Gastrocnemius medialis (tissue), 4 donors: ENCODE data around the gene NEK8. TPM values are rescaled to one million over a fixed set of nuclear protein-coding genes. Genes with fewer than 3 reads are reported as not detected.

Experiments used
- ATAC-seq, 2 donors: fragments of 150-250 bp; one replicate each; pipeline ENCODE4 v1.9.1; 2016
- DNase-seq, 2 donors: peaks; one replicate each; pipeline ENCODE4 v3.0.0-alpha.2; 2019
- H3K27ac ChIP-seq, 4 donors: fragments of 200-600 bp; sonication (generic); 1 replicate in 1 of 4; 2 replicates in 3 of 4; pipeline ENCODE4 v1.5.1; 2016 to 2018; ENCODE audit warnings: mild to moderate bottlenecking in 2 of 4, moderate library complexity in 1 of 4
- H3K27me3 ChIP-seq, 3 donors: fragments of 200-600 bp; sonication (generic) in 2 of 3; 1 replicate in 1 of 3; 2 replicates in 2 of 3; pipeline versions ENCODE4 v1.5.1 to v1.6.0; 2016 to 2019; ENCODE audit warnings: mild to moderate bottlenecking in 1 of 3, moderate library complexity in 1 of 3
- H3K36me3 ChIP-seq, 2 donors: fragments of 200-600 bp; sonication (generic) in 1 of 2; one replicate each; pipeline ENCODE4 v1.5.1; 2017 to 2018
- H3K4me1 ChIP-seq, 2 donors: fragments of 200-600 bp; sonication (generic) in 1 of 2; one replicate each; pipeline ENCODE4 v1.5.1; 2016 to 2017; ENCODE audit warnings: mild to moderate bottlenecking in 2 of 2
- H3K4me3 ChIP-seq, 4 donors: fragments of 200-600 bp; sonication (generic) in 3 of 4; 1 replicate in 1 of 4; 2 replicates in 3 of 4; pipeline ENCODE4 v1.5.1; 2016 to 2019; ENCODE audit warnings: mild to moderate bottlenecking in 2 of 4
- H3K9me3 ChIP-seq, 3 donors: fragments of 200-600 bp; sonication (generic) in 2 of 3; 1 replicate in 1 of 3; 2 replicates in 2 of 3; pipeline ENCODE4 v1.5.1; 2016 to 2019
- POLR2A ChIP-seq, 2 donors: fragments of 450-650 bp; IDR thresholded peaks; one replicate each; pipeline ENCODE4 v1.6.1; 2017; ENCODE audit warnings: antibody characterized with exemption in 2 of 2, mild to moderate bottlenecking in 2 of 2, moderate library complexity in 2 of 2
- in situ Hi-C, 4 donors: fragments of 200-750 bp; cut with MboI; loops; one replicate each; pipeline versions ENCODE4 v1.15.0 to v1.8.0; 2017; ENCODE audit warnings: low sequenced_read_pairs in 4 of 4
- intact Hi-C: fragments of 100-400 bp; cut with DNase I; formaldehyde crosslinking; loops from one replicate; pipeline ENCODE4 v1.15.1; 2023; ENCODE audit warnings: low total_unique reads
- total RNA-seq, 4 donors: library from RNA; depleted of rRNA; stranded (reverse); fragments of >200 nt; gene quantifications; one replicate each; pipeline versions ENCODE4 v1.1.0 to v1.2.3, GENCODE V29; 2016
- TF ChIP-seq, protein P1 (sequence below), 5 experiments: fragments of 450-650 bp in 3 of 5; fragments of 200-600 bp in 2 of 5; sonication (generic) in 2 of 5; IDR thresholded peaks in 4 of 5; conservative IDR thresholded peaks in 1 of 5; 1 replicate in 4 of 5; 2 replicates in 1 of 5; pipeline ENCODE4 v1.5.1; 2016 to 2019; ENCODE audit warnings: antibody characterized with exemption in 5 of 5, mild to moderate bottlenecking in 3 of 5, moderate library complexity in 3 of 5

Gene NEK8
- total RNA-seq, 4 donors from 2014 or later: 1.3 to 8.1 (median 1.9) TPM

GRCh38 chr17:28746611-28747050 lies 18.0 kb downstream of the NEK8 start:
- intact Hi-C loops (no loop called here), in situ Hi-C loops (no loop called here)
- TF ChIP-seq, protein P1, sequence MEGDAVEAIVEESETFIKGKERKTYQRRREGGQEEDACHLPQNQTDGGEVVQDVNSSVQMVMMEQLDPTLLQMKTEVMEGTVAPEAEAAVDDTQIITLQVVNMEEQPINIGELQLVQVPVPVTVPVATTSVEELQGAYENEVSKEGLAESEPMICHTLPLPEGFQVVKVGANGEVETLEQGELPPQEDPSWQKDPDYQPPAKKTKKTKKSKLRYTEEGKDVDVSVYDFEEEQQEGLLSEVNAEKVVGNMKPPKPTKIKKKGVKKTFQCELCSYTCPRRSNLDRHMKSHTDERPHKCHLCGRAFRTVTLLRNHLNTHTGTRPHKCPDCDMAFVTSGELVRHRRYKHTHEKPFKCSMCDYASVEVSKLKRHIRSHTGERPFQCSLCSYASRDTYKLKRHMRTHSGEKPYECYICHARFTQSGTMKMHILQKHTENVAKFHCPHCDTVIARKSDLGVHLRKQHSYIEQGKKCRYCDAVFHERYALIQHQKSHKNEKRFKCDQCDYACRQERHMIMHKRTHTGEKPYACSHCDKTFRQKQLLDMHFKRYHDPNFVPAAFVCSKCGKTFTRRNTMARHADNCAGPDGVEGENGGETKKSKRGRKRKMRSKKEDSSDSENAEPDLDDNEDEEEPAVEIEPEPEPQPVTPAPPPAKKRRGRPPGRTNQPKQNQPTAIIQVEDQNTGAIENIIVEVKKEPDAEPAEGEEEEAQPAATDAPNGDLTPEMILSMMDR (IDR thresholded peaks at IDR 0.05 in 4 of 5, conservative IDR thresholded peaks at IDR 0.05 in 1 of 5): no peak
- TF ChIP-seq POLR2A (IDR thresholded peaks at IDR 0.05): no peak
- Histone ChIP-seq H3K27me3 (no peaks in the 10 kb centered on the region), H3K36me3 (no peaks in the 10 kb centered on the region), H3K4me1 (peaks cover 27 to 29% of the 10 kb centered on the region in 2 donors), H3K9me3 (no peaks in the 10 kb centered on the region), H3K4me3 (no peak overlapping the region), H3K27ac (peak overlapping the region in 1 of 4 donors; percentile 54)
- ATAC-seq (peak in 1 of 2 donors; percentile 6), DNase-seq (peak in 1 of 2 donors; percentile 47)

- intact Hi-C loops: no loop called here
- in situ Hi-C loops: no loop called here
Measured at GRCh38 chr17:28747051-28747691, 18.6 kb downstream of the NEK8 start.

DNA sequence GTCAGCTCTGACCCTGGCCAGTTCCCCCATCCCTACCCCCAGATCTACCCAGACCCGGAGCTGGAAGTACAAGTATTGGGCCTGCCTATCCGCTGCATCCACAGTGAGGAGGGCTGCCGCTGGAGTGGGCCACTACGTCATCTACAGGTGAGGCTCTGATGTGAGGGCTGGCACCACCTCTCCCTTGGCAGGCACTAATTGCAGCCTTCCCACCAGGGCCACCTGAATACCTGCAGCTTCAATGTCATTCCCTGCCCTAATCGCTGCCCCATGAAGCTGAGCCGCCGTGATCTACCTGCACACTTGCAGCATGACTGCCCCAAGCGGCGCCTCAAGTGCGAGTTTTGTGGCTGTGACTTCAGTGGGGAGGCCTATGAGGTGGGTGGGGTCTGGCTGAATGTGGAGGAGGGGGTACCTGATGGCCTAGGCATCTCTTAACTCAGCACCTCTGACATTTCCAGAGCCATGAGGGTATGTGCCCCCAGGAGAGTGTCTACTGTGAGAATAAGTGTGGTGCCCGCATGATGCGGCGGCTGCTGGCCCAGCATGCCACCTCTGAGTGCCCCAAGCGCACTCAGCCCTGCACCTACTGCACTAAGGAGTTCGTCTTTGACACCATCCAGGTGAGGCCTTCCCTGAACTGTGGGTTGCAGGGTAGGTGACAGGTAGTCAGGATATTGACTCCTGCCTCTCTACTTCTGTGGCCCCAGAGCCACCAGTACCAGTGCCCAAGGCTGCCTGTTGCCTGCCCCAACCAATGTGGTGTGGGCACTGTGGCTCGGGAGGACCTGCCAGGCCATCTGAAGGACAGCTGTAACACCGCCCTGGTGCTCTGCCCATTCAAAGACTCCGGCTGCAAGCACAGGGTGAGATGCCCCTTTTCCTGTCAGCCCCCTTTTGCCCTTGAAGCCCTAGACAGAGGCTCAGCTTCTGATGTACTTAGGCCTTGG lies 19.5 kb downstream of the NEK8 start:
- no peak for DNase-seq
- Histone ChIP-seq H3K36me3 (no peaks in the 10 kb centered on the region), H3K4me3 (no peak overlapping the region), H3K4me1 (peaks cover 25 to 29% of the 10 kb centered on the region in 2 donors), H3K27ac (no peak overlapping the region), H3K27me3 (no peaks in the 10 kb centered on the region), H3K9me3 (no peaks in the 10 kb centered on the region)
- intact Hi-C loops (no loop called here), in situ Hi-C loops (no loop called here)
- no peak for ATAC-seq
- TF ChIP-seq, protein P1 (IDR thresholded peaks at IDR 0.05 in 4 of 5, conservative IDR thresholded peaks at IDR 0.05 in 1 of 5): no peak
- TF ChIP-seq POLR2A (IDR thresholded peaks at IDR 0.05): no peak

More at GRCh38 chr17:28747051-28747691, 18.6 kb downstream of the NEK8 start:
- Histone ChIP-seq H3K4me1 (peaks cover 27 to 29% of the 10 kb centered on the region in 2 donors), H3K27me3 (no peaks in the 10 kb centered on the region), H3K9me3 (no peaks in the 10 kb centered on the region), H3K27ac (peak overlapping the region in 1 of 4 donors; percentile 54), H3K36me3 (no peaks in the 10 kb centered on the region), H3K4me3 (no peak overlapping the region)
- DNase-seq (no peak), ATAC-seq (no peak)
- TF ChIP-seq, protein P1 (IDR thresholded peaks at IDR 0.05 in 4 of 5, conservative IDR thresholded peaks at IDR 0.05 in 1 of 5): no peak
- no peak for TF ChIP-seq POLR2A (IDR thresholded peaks at IDR 0.05)

DNA sequence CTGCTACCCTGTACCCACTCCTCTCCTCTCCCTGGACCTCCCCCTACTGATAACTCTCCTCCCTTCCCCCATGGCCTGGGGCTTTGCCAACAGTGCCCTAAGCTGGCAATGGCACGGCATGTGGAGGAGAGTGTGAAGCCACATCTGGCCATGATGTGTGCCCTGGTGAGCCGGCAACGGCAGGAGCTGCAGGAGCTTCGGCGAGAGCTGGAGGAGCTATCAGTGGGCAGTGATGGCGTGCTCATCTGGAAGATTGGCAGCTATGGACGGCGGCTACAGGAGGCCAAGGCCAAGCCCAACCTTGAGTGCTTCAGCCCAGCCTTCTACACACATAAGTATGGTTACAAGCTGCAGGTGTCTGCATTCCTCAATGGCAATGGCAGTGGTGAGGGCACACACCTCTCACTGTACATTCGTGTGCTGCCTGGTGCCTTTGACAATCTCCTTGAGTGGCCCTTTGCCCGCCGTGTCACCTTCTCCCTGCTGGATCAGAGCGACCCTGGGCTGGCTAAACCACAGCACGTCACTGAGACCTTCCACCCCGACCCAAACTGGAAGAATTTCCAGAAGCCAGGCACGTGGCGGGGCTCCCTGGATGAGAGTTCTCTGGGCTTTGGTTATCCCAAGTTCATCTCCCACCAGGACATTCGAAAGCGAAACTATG lies 20.4 kb downstream of the NEK8 start:
- Histone ChIP-seq H3K36me3 (no peaks in the 10 kb centered on the region), H3K4me1 (peaks cover 20 to 29% of the 10 kb centered on the region in 2 donors), H3K4me3 (no peak overlapping the region), H3K27me3 (no peaks in the 10 kb centered on the region), H3K27ac (no peak overlapping the region), H3K9me3 (no peaks in the 10 kb centered on the region)
- intact Hi-C loops (no loop called here), in situ Hi-C loops (no loop called here)
- TF ChIP-seq, protein P1 (IDR thresholded peaks at IDR 0.05 in 4 of 5, conservative IDR thresholded peaks at IDR 0.05 in 1 of 5): no peak
- no peak for TF ChIP-seq POLR2A (IDR thresholded peaks at IDR 0.05)
- DNase-seq (no peak), ATAC-seq (no peak)
